Activated CD8-positive, alpha-beta memory T cell treated with anti-CD3 and anti-CD28 coated beads for 24 hours (primary cell): ENCODE results near the gene SAMM50.

Source experiments
- DNase-seq: peaks from one replicate; pipeline ENCODE4 v3.0.0-alpha.2; 2020

The SAMM50 gene

GRCh38 chr22:44032126-44032730 is 77.0 kb downstream of the SAMM50 start:
- DNase-seq: no peak

- no peak for DNase-seq
These were observed 78.0 kb downstream of the SAMM50 start for GRCh38 chr22:44033287-44033686.

- DNase-seq: no peak
These were observed 78.5 kb downstream of the SAMM50 start for GRCh38 chr22:44033694-44034093.

GRCh38 chr22:44037519-44038375 is 82.5 kb downstream of the SAMM50 start:
- no peak for DNase-seq

- DNase-seq: no peak
These were observed 84.4 kb downstream of the SAMM50 start for GRCh38 chr22:44039566-44040171.

- no peak for DNase-seq
These were observed 87.3 kb downstream of the SAMM50 start for GRCh38 chr22:44042249-44043218.

- DNase-seq: no peak
These were observed 89.9 kb downstream of the SAMM50 start for GRCh38 chr22:44045145-44045544.
